Right cardiac atrium (tissue), 5 donors: ENCODE results near the gene SGIP1. TPM values are rescaled to one million over a fixed set of nuclear protein-coding genes. Genes with fewer than 3 reads are reported as not detected.

ENCODE experiments used
- ATAC-seq, 2 donors: fragments of 200-7000 bp; cut with Tn5 transposase; one replicate each; pipeline versions ENCODE4 v1.8.0 to v1.9.1; 2020; ENCODE audit warnings: moderate library complexity in 2 of 2, mild to moderate bottlenecking in 1 of 2
- DNase-seq, 3 donors: peaks; one replicate each; pipeline ENCODE4 v3.0.0-alpha.2; 2020
- H3K27ac ChIP-seq: one replicate; pipeline ENCODE4 v1.5.1; 2013; ENCODE audit warnings: mild to moderate bottlenecking, low read length, control low read depth, moderate library complexity
- H3K27me3 ChIP-seq: one replicate; pipeline ENCODE4 v1.6.1; 2013; ENCODE audit not compliant: control insufficient read depth, insufficient read depth
- H3K4me1 ChIP-seq: one replicate; pipeline ENCODE4 v1.6.1; 2013; ENCODE audit warnings: low read length; ENCODE audit not compliant: control insufficient read depth, insufficient read depth
- H3K4me3 ChIP-seq: one replicate; pipeline ENCODE4 v1.5.1; 2013; ENCODE audit warnings: low read length, control low read depth
- H3K9me3 ChIP-seq: one replicate; pipeline ENCODE4 v1.6.1; 2013; ENCODE audit warnings: low read length; ENCODE audit not compliant: control insufficient read depth
- WGBS: extraction: QIAGEN DNeasy Blood & Tissue Kit; methylation state at CpG from one replicate; pipeline ENCODE4 v1.1.7; 2013; 5-methylcytosine and 5-hydroxymethylcytosine counted together
- intact Hi-C, 4 donors: fragments of 100-400 bp; cut with DNase I; formaldehyde crosslinking; loops; one replicate each; pipeline versions ENCODE4 v1.11.0 to v1.14.0; 2022 to 2023
- polyA plus RNA-seq: library from polyadenylated mRNA; stranded (reverse); fragments of 200-250 nt; gene quantifications from one replicate; pipeline ENCODE4 v1.2.3, GENCODE V29; 2013
- total RNA-seq, 4 donors: library from RNA; stranded (reverse); fragmentation: NEBNext Ultra II Directional; extraction: Animal tissue kit (Norgen Biotek cat#: 25700); gene quantifications; one replicate each; pipeline ENCODE4 v1.2.1, GENCODE V29; 2021
- donor health status: healthy with polysubstance abuse.
- donor health status: DM: no; HTN: yes; CAD: no.
- donor health status: DM: no; HTN: no; CAD: no.
- donor health status: DM: no; HTN: yes; CAD: no; lungs with severe emphysema.
- donor health status: DM: yes; HTN: yes; CAD: no.

The SGIP1 gene
- total and polyA plus RNA-seq, 5 donors, result 2.2 to 7.3 (median 5.0) TPM

- intact Hi-C loops, result no loop called here
- no peaks in the 10 kb centered on the region for H3K27me3 ChIP-seq
- DNase-seq (peak in 1 of 3 donors; percentile 30), ATAC-seq (no peak)
- peaks cover 2% of the 10 kb centered on the region for H3K4me1 ChIP-seq
- no peaks in the 10 kb centered on the region for H3K9me3 ChIP-seq
- no peak overlapping the region for H3K4me3 ChIP-seq
- 59% methylated on average over 7 of the region's 7 CpGs for WGBS
- no peak overlapping the region for H3K27ac ChIP-seq
Observed at GRCh38 chr1:66556161-66556611, 22.2 kb downstream of the SGIP1 start.

DNA sequence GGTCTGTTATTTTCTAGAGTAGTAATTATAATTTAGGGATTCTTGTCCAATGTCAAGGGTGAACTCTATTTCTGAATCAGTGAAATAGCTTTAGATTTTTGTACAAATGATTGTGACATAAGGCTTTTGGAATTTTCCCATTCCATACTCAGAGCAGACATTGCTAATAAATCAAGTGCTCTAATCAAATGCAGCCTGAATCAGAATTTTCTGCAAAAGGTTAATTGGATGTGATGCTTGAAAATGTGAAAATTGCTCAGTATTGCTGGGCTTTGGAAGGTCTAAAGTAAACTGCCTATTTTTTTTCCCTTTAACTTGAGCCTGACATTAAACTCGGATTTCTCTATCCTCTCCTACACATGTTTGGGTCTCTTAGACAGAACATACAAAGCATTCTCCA, 23.2 kb downstream of the SGIP1 start:
- Histone ChIP-seq H3K4me3 (no peak overlapping the region), H3K9me3 (no peaks in the 10 kb centered on the region), H3K4me1 (peaks cover 2% of the 10 kb centered on the region), H3K27ac (no peak overlapping the region), H3K27me3 (no peaks in the 10 kb centered on the region)
- ATAC-seq (no peak), DNase-seq (no peak)
- WGBS, result 75% methylated on average over 1 of the region's 1 CpG
- intact Hi-C loops, result no loop called here

DNA sequence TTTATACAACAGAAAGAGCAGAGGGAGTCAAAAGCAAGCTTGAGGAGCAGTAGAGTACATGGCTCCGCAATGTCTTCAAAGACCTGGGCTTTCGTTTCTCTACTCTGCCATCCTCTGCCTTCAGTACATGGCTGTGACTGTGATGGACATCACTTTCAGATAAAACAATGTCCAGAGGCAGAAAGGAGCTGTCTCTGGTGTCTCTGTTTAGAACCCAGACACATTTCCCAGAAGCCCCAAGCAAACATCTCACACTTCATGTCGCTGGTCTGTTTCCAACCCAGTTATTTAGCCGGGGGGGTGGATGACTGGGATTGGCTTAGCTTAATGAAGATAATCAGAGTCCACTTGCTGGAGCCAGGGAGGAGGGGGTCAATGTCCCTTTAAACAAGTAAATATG, 25.6 kb downstream of the SGIP1 start:
- H3K4me3 ChIP-seq, result no peak overlapping the region
- no peak for DNase-seq
- ATAC-seq, result no peak
- H3K4me1 ChIP-seq, result peaks cover 2% of the 10 kb centered on the region
- no peaks in the 10 kb centered on the region for H3K27me3 ChIP-seq
- intact Hi-C loops, result no loop called here
- H3K27ac ChIP-seq, result no peak overlapping the region
- 69% methylated on average over 4 of the region's 4 CpGs for WGBS
- H3K9me3 ChIP-seq, result no peaks in the 10 kb centered on the region

- Histone ChIP-seq H3K9me3 (no peaks in the 10 kb centered on the region), H3K27me3 (no peaks in the 10 kb centered on the region), H3K4me3 (no peak overlapping the region), H3K4me1 (no peaks in the 10 kb centered on the region), H3K27ac (no peak overlapping the region)
- intact Hi-C loops, result no loop called here
- ATAC-seq (no peak), DNase-seq (no peak)
- whole genome bisulfite sequencing, result 72% methylated on average over 3 of the region's 3 CpGs
Observed at GRCh38 chr1:66562561-66562960, 28.6 kb downstream of the SGIP1 start.

DNA sequence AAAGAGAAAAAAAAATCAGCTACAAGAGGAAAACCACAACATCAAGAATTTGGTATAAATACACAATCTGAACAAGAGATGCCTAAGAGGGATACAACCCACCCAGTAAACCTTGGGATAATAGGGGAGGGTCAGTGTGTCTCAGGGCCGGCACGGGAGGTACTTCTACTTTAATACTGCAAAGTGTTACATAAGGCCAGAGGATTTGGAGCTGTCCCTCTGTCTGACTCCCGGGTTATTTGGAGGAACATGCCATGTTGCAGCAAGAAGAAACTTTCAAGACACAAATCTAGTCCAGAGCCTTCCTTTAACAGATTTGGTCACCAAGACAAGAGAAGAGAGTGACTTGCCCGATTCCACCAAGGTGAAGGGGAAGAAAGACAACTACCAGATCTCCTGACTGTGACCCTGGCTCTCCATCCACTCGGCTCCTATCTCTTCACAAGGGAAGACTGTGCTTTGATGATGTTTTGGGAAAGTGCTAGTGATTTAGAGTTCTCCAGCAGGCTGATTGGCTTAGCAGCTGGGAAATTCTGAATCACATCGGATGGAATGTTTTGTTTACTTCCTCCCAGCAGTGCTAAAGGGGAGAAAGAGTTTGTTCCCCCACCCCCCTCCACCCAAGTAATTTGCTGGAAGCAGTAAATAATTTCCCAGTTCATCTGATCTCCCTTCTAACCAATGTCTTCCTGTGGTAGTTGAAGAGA, 29.3 kb downstream of the SGIP1 start:
- DNase-seq (no peak), ATAC-seq (peak; percentile 63 to 69)
- Histone ChIP-seq H3K27me3 (no peaks in the 10 kb centered on the region), H3K27ac (peak overlapping the region; percentile 88), H3K4me3 (no peak overlapping the region), H3K9me3 (no peaks in the 10 kb centered on the region), H3K4me1 (no peaks in the 10 kb centered on the region)
- intact Hi-C loops, result no loop called here
- 30% methylated on average over 6 of the region's 6 CpGs for WGBS

- no peak overlapping the region for H3K27ac ChIP-seq
- no peak overlapping the region for H3K4me3 ChIP-seq
- 71% methylated on average over 5 of the region's 5 CpGs for WGBS
- ATAC-seq (peak in 1 of 2 donors; percentile 57), DNase-seq (no peak)
- no peaks in the 10 kb centered on the region for H3K4me1 ChIP-seq
- intact Hi-C loops, result no loop called here
- H3K27me3 ChIP-seq, result no peaks in the 10 kb centered on the region
- H3K9me3 ChIP-seq, result no peaks in the 10 kb centered on the region
Observed at GRCh38 chr1:66563941-66564630, 30.1 kb downstream of the SGIP1 start.

DNA sequence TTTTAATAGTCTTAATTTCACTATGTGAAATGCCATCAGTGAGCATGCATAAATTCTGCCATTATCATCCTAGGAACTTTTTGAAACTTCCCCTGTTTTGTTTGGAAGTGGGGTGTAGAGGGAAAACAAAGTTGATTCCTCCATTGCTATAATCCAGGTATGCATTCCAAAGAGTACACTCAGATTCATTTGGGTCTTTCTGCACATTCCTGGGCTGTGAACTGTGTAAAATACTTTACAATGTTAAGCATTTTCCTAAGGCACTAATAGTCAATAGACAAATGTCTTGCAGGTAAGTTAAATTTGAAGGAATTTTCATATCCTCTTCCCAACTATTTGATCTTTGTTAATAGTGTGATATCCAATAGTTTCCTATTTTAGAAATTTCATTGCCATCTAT, 36.2 kb downstream of the SGIP1 start:
- H3K4me1 ChIP-seq, result no peaks in the 10 kb centered on the region
- intact Hi-C loops, result no loop called here
- no peak overlapping the region for H3K27ac ChIP-seq
- H3K27me3 ChIP-seq, result no peaks in the 10 kb centered on the region
- no peak overlapping the region for H3K4me3 ChIP-seq
- H3K9me3 ChIP-seq, result no peaks in the 10 kb centered on the region
- DNase-seq (no peak), ATAC-seq (no peak)

- H3K4me1 ChIP-seq, result peaks cover 2% of the 10 kb centered on the region
- H3K9me3 ChIP-seq, result no peaks in the 10 kb centered on the region
- no peak overlapping the region for H3K27ac ChIP-seq
- DNase-seq, result no peak
- intact Hi-C loops, result no loop called here
- no peaks in the 10 kb centered on the region for H3K27me3 ChIP-seq
- H3K4me3 ChIP-seq, result no peak overlapping the region
- ATAC-seq, result no peak
- 90% methylated on average over 1 of the region's 1 CpG for WGBS
Observed at GRCh38 chr1:66571789-66572188, 37.8 kb downstream of the SGIP1 start.

DNA sequence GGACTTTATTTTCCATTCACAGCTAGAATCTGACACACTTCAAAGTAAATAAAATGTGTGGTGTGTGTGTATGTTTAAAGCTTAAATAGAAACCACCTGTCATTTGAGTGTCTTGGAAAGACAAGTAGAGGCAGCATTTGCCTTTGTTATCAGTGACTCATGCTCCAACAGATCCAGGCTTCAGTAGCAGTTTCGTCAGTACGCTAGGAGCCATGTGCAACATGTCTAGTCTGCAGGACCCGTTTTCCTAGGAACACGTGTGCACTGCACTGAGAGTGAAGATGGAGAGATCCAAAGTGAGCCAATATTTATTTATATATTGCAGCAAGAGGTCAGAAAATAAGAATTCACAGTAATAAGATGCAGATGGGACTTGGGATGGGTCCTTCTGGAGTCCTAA, 41.8 kb downstream of the SGIP1 start:
- peaks cover 2% of the 10 kb centered on the region for H3K4me1 ChIP-seq
- no peak overlapping the region for H3K27ac ChIP-seq
- ATAC-seq (peak; percentile 68 to 80), DNase-seq (peak in 1 of 3 donors; percentile 16)
- no peaks in the 10 kb centered on the region for H3K9me3 ChIP-seq
- H3K27me3 ChIP-seq, result no peaks in the 10 kb centered on the region
- WGBS, result 50% methylated on average over 4 of the region's 4 CpGs
- intact Hi-C loops, result no loop called here
- H3K4me3 ChIP-seq, result no peak overlapping the region

GRCh38 chr1:66576645-66577044, 42.7 kb downstream of the SGIP1 start:
- DNase-seq (peak; percentile 13 to 40 (median 30)), ATAC-seq (peak; percentile 31 to 42)
- Histone ChIP-seq H3K27ac (no peak overlapping the region), H3K4me3 (no peak overlapping the region), H3K9me3 (no peaks in the 10 kb centered on the region), H3K4me1 (peaks cover 2% of the 10 kb centered on the region), H3K27me3 (no peaks in the 10 kb centered on the region)
- intact Hi-C loops, result no loop called here
- 7% methylated on average over 1 of the region's 1 CpG for WGBS

- H3K4me1 ChIP-seq, result peaks cover 2% of the 10 kb centered on the region
- intact Hi-C loops, result no loop called here
- ATAC-seq (no peak), DNase-seq (no peak)
- no peaks in the 10 kb centered on the region for H3K9me3 ChIP-seq
- no peak overlapping the region for H3K4me3 ChIP-seq
- no peaks in the 10 kb centered on the region for H3K27me3 ChIP-seq
- H3K27ac ChIP-seq, result no peak overlapping the region
- 53% methylated on average over 1 of the region's 1 CpG for WGBS
Observed at GRCh38 chr1:66578841-66579240, 44.9 kb downstream of the SGIP1 start.
